ENCODE data around the gene WSB1. TPM values are rescaled to one million over a fixed set of nuclear protein-coding genes. Genes with fewer than 3 reads are reported as not detected.

WSB1 gene
- total and polyA plus RNA-seq, 10 of the 15 experiments (the other 5 are each of a cell fraction or from before 2014, with no cell fraction given), result 26.6 to 458 (median 101) TPM

DNA sequence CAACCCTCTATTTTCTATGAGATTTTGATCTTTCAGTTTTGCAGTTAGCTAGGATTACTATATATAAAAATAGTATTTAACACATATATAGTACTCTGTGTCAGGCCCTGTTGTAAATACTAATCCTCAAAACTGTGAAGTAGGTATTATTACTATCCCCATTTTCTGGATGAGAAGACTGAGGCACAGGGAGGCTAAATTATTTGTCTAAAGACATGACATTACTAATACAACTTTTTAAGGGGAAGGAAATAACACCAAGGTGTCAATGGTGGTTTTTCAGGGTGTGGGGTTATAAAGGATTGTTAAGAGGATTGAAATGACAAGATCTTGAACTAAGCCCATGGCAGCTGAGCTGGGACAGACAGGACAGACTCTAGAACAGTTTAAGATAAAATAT, 4.1 kb upstream of the WSB1 start (continued):
- TF ChIP-seq CUX1 (IDR thresholded peaks at IDR 0.05; ENCODE audit: insufficient replicate concordance, low read depth, low read length), result no peak
- no peak for TF ChIP-seq BCL11A (IDR thresholded peaks at IDR 0.05; ENCODE audit: low read depth, low read length)
- no peak for TF ChIP-seq IRF5 (IDR thresholded peaks at IDR 0.05; ENCODE audit: borderline replicate concordance)
- TF ChIP-seq, protein P1, sequence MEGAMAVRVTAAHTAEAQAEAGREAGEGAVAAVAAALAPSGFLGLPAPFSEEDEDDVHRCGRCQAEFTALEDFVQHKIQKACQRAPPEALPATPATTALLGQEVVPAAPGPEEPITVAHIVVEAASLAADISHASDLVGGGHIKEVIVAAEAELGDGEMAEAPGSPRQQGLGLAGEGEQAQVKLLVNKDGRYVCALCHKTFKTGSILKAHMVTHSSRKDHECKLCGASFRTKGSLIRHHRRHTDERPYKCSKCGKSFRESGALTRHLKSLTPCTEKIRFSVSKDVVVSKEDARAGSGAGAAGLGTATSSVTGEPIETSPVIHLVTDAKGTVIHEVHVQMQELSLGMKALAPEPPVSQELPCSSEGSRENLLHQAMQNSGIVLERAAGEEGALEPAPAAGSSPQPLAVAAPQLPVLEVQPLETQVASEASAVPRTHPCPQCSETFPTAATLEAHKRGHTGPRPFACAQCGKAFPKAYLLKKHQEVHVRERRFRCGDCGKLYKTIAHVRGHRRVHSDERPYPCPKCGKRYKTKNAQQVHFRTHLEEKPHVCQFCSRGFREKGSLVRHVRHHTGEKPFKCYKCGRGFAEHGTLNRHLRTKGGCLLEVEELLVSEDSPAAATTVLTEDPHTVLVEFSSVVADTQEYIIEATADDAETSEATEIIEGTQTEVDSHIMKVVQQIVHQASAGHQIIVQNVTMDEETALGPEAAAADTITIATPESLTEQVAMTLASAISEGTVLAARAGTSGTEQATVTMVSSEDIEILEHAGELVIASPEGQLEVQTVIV (IDR thresholded peaks at IDR 0.05; ENCODE audit: borderline replicate concordance, partially characterized antibody), result no peak
- no peak for TF ChIP-seq CHD4 (IDR thresholded peaks at IDR 0.05)
- TF ChIP-seq SMAD1 (IDR thresholded peaks at IDR 0.05; ENCODE audit: low read depth, partially characterized antibody), result no peak

All from GM12878 (cell line).